HS-27A (cell line): ENCODE results near the gene SLC7A11.

Experiments used
- DNase-seq: peaks from one replicate; pipeline ENCODE4 v3.0.0-alpha.2; 2012; ENCODE audit warnings: low read depth, missing footprints

The SLC7A11 gene

DNA sequence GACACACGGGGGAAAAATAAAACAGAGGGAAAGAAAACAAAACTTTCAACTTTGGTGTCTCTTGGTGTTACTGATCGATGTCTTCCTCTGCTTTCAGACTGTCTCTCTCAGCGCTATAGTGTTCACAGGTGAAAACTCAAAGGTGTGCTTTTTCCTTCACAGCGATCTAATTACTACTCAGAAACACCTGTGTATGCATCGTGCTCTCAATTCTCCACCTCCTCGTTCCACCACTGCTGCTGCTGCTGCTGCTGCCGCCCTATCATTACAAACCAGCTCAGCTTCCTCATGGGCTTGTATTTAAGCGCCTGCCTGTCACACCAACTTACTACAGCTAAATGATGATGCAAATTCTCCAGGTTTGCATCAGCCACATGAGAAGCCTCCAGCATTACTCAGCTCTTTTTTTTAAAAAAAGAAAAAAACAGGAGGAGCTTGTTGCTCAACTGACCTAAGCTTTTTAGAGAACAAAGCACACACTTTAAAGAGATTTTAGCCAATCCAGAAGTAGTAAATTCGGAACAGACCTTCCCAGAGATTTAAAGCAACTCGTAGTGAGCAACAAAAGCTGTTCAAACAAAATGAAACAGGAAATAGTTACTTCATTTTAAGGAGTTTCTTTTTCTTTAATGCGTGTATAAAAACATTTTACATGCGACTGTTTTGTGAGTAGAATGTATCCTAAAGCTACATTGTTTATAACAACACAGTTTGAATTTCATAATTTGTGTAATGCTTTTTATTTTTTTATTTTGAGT lies at the start of gene SLC7A11:
Gene SLC7A11, minus strand, starts transcription at position 274 of the 758 bp plus-strand sequence. CDS start 280 bp downstream, outside the sequence.
- peak; percentile 95 for DNase-seq

DNA sequence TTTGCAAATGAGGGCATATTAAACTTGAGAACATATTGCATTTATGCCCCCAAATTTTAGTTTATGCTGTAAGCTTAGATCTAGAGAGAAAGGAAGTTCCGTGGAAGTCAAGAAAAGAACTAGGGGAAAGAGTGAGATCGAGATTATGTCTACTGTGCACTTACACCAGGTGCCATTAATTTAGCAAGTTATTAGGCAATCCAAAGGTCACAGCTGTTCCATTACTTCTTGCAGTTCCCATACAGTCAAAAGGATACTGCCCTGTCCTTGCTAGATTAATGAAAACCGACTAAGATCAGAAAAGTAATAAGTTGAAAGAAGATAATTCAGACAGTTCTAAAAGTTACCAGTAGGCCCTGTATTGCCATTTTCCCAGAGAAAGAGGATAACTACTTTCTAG lies 49.3 kb upstream of the SLC7A11 start:
- DNase-seq: no peak

- no peak for DNase-seq
Observed at GRCh38 chr4:138290805-138291204, 48.7 kb upstream of the SLC7A11 start.

DNA sequence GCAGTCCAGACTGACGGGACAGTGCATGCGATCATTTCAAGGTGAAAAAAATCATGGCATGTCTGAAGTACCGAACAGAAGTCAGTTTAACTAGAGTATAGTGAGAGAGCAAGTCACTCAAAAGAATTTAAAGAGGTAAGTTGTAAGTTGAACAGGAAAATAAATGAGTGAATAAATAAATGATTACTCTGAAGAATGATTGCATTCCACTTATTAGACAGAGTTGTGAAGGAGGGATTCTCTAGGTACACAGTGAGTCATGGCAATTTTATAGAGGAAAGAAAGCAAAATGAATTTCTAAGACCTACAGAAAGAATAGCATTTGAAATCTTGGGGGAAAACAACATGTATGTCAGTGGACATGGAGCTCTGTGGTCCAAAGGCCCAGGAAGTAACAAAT lies 37.1 kb upstream of the SLC7A11 start:
- DNase-seq: no peak

DNA sequence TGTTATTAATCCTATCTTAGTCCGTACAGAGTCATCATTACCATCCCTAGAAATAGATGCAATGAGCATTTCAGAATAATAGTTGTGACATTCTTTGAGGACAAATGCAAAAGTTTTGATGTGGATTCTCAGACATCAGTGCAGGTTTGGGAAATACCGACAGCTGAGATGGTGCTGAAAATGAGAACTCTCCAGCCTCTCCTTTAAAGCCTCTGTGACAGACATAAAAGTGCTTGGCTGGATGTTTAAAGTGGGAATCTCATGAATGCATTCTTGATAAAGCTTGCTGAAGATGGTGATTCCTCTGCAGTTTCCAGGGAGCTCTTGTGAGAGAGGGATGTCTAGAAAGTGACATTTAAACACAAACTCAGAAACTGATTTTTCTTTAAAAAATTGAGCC lies 35.0 kb upstream of the SLC7A11 start:
- no peak for DNase-seq

DNA sequence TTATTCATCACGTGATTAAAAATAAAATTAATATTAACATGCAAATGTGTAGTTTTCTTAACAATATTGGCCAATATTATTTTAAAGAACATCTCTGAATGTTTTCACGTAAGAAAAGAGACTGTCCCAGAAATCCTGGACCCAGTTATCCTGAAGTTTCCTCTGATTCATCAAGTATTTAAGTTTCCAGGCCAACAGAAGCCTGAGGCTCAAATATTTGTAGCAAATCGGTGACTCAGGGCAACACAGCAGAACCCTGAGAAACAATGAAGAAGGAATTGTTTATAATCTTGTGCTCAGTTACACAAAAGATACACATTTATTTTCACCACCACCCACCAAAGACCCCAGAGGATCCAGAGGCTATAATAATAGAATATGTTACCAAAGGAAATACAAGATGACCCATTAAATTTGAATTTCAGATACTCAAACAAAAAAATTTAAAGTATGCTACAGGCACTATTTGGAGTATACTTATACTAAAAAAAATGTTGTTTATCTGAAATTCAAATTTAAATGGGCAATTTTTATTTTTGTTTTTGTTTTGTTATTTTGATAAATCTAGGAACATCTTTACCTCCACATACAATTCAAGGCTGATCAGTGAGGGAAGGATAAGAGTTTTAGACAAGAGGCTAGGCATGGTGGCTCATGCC lies 33.9 kb upstream of the SLC7A11 start:
- peak; percentile 62 for DNase-seq

GRCh38 chr4:138275216-138275615 lies 33.1 kb upstream of the SLC7A11 start:
- DNase-seq: no peak

GRCh38 chr4:138269175-138269574 lies 27.0 kb upstream of the SLC7A11 start:
- no peak for DNase-seq

DNA sequence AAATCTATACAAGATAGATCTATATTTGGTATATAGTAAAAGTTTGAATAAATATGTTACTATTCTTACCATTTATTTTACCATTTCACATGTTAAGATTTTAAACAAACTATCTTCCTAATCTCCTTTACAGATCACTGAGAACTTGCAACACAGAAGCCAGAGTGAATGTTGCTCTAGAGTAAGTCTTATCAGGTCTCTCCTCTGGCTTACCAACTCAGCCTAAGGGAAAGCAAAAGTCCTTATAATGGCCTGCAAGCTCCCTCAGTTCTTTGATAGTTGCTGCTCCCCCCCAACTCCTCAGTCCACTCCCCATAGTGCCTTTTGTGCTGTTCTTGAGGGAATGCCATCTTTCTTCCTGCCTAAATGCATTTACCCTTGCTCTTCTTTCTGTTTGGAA lies 25.7 kb upstream of the SLC7A11 start:
- no peak for DNase-seq

- DNase-seq: no peak
Observed at GRCh38 chr4:138266948-138267347, 24.8 kb upstream of the SLC7A11 start.

DNA sequence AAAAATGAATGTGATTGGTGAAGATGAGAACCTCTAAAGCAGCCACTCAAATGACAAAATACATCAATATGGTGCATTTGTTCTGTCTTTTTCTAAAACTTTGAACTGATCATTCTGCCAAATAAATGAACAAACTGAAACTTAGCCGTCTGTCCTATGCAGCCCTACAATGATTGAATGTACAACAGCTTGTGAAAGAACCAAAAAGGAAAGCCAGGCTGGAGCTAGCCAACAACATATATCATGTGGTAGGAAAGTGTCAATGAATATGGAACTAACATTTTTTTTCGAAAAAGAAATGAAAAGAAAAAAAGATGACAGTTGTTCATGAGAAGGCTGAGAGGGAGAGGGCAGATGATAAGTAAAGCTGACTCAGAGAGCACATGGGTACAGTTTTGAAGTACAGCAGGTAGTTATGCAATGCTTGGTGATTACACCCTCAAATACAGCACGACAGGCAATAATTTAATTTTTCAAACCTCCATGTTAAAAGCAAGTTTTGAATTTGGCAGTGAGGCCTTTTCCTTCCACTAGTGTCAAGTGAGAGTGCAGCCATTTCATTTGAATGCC lies 21.2 kb upstream of the SLC7A11 start:
- DNase-seq: no peak

GRCh38 chr4:138262469-138262868 lies 20.3 kb upstream of the SLC7A11 start:
- no peak for DNase-seq

DNA sequence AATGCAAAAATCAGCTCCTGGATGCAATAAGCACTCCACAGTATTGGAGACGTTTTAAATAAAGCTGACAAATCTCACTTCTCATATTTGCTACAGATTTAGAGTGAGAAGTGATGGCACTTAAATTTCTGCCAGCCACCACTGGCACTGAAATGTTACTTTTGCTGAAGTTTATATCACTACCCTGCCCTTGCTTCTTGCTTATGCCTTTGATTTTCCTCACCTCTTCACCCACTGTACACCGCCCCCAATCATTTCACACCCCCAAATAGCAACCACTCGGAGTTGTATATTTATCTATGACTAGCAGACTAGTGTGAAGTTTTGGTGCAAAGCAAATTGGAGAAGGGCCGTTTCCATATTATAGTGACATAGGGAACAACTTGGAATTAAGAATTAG lies 19.9 kb upstream of the SLC7A11 start:
- no peak for DNase-seq

- DNase-seq: peak; percentile 80
Observed at GRCh38 chr4:138259824-138260223, 17.7 kb upstream of the SLC7A11 start.

GRCh38 chr4:138259271-138259670 lies 17.1 kb upstream of the SLC7A11 start:
- DNase-seq: no peak

- DNase-seq: no peak
Observed at GRCh38 chr4:138256608-138257007, 14.5 kb upstream of the SLC7A11 start.

GRCh38 chr4:138255917-138256597 lies 13.9 kb upstream of the SLC7A11 start:
- no peak for DNase-seq

- DNase-seq: no peak
Observed at GRCh38 chr4:138252551-138252950, 10.4 kb upstream of the SLC7A11 start.

GRCh38 chr4:138251938-138252337 lies 9.8 kb upstream of the SLC7A11 start:
- DNase-seq: peak; percentile 73

GRCh38 chr4:138249132-138249531 lies 7.0 kb upstream of the SLC7A11 start:
- DNase-seq: no peak

DNA sequence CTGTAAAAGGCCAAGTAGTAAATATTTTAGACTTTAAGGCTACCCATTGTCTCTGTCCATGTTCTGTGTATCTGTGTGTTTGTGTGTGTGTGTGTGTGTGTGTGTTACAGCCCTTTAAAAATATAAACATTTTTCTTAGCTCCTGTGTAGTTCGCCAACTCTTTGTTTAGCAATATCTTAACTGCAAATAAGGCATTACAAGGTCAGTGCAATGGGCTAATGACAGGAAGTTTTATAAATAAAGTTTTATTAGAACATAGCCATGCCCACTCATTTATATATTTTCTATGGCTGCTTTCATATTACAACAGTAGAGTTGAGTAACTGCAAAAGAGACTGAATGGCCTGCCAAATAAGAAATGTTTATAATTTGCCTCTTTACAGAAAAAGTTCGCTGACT lies 5.9 kb upstream of the SLC7A11 start:
- DNase-seq: no peak

DNA sequence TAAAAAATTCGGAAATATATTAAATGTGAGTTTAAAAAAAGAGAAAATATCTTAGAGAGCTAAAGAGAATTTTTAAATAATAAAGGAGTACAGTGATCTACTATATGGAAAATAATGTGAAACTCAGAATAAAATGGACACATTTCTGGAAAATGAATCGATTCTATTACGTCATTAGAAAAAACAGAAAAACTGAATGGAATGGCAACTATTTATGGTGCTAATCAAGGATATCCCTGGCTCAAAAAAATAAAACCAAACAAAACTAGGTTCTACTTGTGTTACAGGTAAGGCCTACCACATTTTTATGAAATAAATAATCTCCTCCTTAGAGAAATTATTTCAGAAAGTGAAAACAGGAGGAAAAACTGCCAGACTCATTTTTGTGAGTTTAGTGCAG lies 5.5 kb upstream of the SLC7A11 start:
- no peak for DNase-seq

DNA sequence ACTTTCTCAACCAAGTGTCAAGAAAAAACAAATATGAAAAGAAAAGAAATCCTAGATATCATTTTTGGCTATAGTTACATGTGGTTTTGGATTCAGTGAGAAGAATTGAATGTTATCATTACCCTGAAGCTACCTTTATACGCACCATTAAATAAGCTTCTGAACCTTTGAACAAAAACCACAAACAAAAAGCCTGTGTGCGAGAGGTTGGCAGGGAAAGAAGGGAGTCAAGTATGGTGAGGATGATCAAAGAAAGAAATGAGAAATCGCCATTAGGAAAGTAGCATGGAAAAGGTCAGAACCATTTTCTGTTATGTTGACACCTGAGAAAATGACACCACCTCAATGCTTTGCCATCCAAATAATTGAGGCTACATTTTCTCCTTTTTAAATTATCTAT lies 1.2 kb upstream of the SLC7A11 start:
- DNase-seq: no peak
